NCI-H146 treated with DMSO at 0.1 percent for 48 hours (cell line): ENCODE results near the gene MEIKIN.

Experiments
- DNase-seq: peaks from one replicate; lab custom pipeline; 2025; ENCODE audit not compliant: unreplicated experiment; lab: John Stamatoyannopoulos, UW

Gene MEIKIN

GRCh38 chr5:131773805-131774204, 171.7 kb downstream of the MEIKIN start:
- DNase-seq = no peak

GRCh38 chr5:131771692-131772091, 173.8 kb downstream of the MEIKIN start:
- no peak for DNase-seq

DNA sequence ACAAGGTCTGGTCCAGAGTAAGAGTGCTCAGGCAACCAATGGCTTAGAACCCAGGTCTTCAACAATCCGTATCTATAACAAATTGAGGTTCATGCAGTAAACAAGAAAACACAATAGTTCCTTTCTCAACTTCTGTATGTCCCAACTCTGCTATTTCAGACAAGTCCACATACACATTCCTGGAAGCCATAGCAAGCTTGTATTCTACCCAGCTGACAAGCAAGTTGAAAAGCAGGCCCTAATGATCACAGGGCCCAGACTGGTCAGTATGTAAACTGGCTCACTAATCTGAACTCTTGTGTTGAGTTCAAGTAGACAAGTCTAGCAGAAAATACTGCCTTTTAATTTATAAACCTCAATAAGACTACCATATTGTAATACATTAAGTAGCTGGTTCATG, 175.5 kb downstream of the MEIKIN start:
- no peak for DNase-seq

- no peak for DNase-seq
Observed at GRCh38 chr5:131769336-131769735, 176.1 kb downstream of the MEIKIN start.

- DNase-seq = no peak
Observed at GRCh38 chr5:131767891-131768290, 177.6 kb downstream of the MEIKIN start.

DNA sequence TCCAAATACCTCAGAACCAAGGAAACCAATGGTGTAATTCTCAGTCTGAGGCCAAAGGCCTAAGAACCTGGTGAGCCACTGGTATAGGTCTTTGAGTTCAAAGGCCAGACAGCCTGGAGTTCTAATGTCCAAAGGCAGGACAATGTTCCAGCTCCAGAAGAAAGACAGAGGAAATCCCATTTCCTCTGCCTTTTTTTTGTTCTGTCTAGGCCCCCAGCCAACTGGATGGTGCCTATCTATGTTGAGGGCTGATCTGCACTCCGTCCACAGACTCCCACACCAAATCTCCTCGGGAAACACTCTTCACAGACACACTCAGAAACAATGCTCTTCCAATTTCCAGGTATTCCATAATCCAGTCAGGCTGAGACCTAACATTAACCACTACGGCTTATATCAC, 178.8 kb downstream of the MEIKIN start:
- DNase-seq = no peak

- DNase-seq = no peak
Observed at GRCh38 chr5:131765261-131765660, 180.2 kb downstream of the MEIKIN start.

DNA sequence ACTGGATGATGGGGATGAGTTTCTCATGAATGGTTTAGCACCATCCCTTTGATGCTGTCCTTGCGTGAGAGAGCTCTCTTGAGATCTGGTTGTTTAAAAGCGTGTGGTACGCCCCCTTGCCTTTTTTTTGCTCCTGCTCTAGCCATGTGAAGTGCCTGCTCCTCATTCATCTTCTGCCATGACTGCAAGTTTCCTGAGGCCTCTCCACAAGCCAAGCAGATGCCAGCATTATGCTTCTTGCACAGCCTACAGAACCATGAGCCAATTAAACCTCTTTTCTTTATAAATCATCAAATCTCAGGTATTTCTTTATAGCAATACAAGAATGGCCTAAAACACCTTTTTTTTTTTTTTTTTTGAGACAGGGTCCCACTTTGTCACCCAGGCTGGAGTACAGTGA, 181.5 kb downstream of the MEIKIN start:
- no peak for DNase-seq

- DNase-seq = no peak
Observed at GRCh38 chr5:131760793-131761192, 184.7 kb downstream of the MEIKIN start.

- DNase-seq = no peak
Observed at GRCh38 chr5:131759704-131760103, 185.8 kb downstream of the MEIKIN start.

- DNase-seq = no peak
Observed at GRCh38 chr5:131758520-131758900, 187.0 kb downstream of the MEIKIN start.

DNA sequence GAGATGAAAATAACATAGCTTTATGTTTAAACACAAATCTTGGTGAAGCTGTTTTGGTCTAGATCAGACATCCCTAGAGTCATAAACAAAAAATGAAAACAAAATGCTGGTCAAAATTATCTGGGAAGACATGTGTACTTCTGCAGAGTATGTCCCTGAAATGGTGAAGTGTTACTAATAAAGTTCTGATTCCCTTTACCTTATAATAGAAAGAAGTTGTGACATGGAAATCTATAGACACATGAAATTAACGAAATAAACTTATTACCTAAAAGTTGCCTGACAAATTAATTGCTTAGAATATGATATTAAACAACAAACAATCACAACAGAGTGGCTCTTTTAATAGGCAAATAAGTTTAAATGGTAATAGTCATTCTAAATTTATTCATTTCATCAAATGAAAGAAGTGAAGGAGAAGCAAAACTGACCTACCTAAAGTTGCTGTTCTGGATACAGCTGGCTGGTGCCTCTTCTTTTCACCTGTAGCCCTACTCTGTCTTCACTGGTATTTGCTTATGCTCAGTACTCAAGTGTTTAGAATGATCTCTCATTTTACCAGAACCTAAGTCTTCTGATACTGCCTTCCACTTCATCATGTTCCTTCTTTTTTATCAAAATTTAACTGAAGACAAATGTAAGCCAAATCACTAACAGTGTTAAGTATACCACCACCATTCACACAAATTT, 187.5 kb downstream of the MEIKIN start:
- no peak for DNase-seq
